ENCODE measurements around the gene VWA5A.
"Not testable (repeated sequence)": the region's sequence is repeated elsewhere in the genome, so short reads cannot be mapped to it uniquely, and the experiment has no call there.

The VWA5A gene

DNA sequence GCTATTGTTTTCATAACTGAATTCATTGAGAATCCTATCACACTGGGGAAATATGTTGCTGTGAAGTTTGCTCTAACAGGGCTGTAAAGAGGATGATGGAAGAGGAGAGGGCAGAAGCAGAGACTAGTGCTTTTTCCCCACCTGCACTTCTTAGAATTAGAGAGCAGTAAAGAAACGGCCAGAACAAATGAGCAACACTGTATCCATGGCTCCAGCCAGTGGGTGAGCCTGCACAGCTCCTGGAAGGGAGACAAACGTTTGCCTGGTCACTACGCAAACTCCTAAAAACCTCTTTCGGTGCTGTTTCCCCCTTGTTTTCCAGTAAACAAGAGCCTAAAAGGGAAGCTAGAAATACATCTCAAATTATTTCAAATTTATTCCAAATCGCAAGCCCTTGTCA is 45.7 kb downstream of the VWA5A start:
- Histone ChIP-seq H3K4me1 (ENCODE audit: control insufficient read depth in 1 of 2, insufficient read depth in 2 of 2, low read length in 2 of 2) (no peaks in the 10 kb centered on the region), H4K91ac (ENCODE audit: low read depth, low read length) (no peak overlapping the region), H3K9me3 (ENCODE audit: insufficient read depth, low read depth, low read length) (no peaks in the 10 kb centered on the region), H2BK12ac (ENCODE audit: low read length) (no peak overlapping the region), H3K4me2 (ENCODE audit: low read length) (no peak overlapping the region), H4K12ac (ENCODE audit: low read depth, low read length) (no peak overlapping the region), H4K8ac (ENCODE audit: low read depth, low read length) (no peak overlapping the region), H2BK120ac (ENCODE audit: insufficient read depth, low read length, poor library complexity) (no peak overlapping the region), H3K36me3 (ENCODE audit: control insufficient read depth in 1 of 2, insufficient read depth in 2 of 2, low read length in 2 of 2) (no peaks in the 10 kb centered on the region), H3K23ac (ENCODE audit: low read length) (no peak overlapping the region), H2AFZ (ENCODE audit: insufficient read depth, low read length, poor library complexity) (no peak overlapping the region), H3K4me3 (ENCODE audit: low read depth, low read length) (no peak overlapping the region), H2AK5ac (ENCODE audit: low read length) (no peak overlapping the region), H3K79me2 (ENCODE audit: control insufficient read depth, insufficient read depth, low read length, poor library complexity) (no peaks in the 10 kb centered on the region), H3K18ac (ENCODE audit: low read length) (no peak overlapping the region), H2BK5ac (ENCODE audit: low read depth, low read length, poor library complexity) (no peak overlapping the region), H3K79me1 (ENCODE audit: low read length) (no peaks in the 10 kb centered on the region), H3K4ac (ENCODE audit: low read depth, low read length) (no peak overlapping the region), H3K27ac (ENCODE audit: low read depth, low read length) (no peak overlapping the region), H3K9ac (ENCODE audit: low read length) (no peak overlapping the region), H3K14ac (ENCODE audit: low read length) (no peak overlapping the region), H3K27me3 (ENCODE audit: insufficient read depth, low read length) (no peaks in the 10 kb centered on the region)
- DNase-seq, result no peak
- no CpG with 5 or more reads among the region's 5 CpGs for WGBS (ENCODE audit: extremely low coverage, insufficient coverage, insufficient read length)

DNA sequence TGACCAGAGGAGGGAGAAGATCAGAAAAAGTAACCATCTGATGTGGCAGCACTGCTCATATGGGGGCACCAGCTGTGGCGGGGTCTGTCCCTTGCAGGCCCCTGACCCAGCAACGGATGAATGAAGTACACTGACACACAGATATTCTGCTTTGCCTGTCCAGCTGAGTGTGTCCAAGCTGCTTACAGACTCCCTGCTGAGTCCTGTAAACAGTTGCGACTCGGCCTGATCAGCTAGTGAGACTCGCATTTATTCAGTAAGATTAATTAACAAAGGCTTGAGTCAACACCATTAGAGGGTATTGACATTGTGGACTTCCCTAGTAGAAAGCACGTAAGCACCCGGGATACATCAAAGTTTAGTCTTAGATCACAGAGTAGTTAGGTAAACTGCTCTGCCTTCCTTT is 52.6 kb downstream of the VWA5A start:
- Histone ChIP-seq H4K8ac (ENCODE audit: low read depth, low read length) (no peak overlapping the region), H3K4me3 (ENCODE audit: low read depth, low read length) (no peak overlapping the region), H3K79me2 (ENCODE audit: control insufficient read depth, insufficient read depth, low read length, poor library complexity) (no peaks in the 10 kb centered on the region), H2AFZ (ENCODE audit: insufficient read depth, low read length, poor library complexity) (no peak overlapping the region), H3K27me3 (ENCODE audit: insufficient read depth, low read length) (no peaks in the 10 kb centered on the region), H3K27ac (ENCODE audit: low read depth, low read length) (no peak overlapping the region), H3K14ac (ENCODE audit: low read length) (no peak overlapping the region), H3K4me2 (ENCODE audit: low read length) (no peak overlapping the region), H2AK5ac (ENCODE audit: low read length) (no peak overlapping the region), H3K79me1 (ENCODE audit: low read length) (no peaks in the 10 kb centered on the region), H2BK12ac (ENCODE audit: low read length) (no peak overlapping the region), H2BK120ac (ENCODE audit: insufficient read depth, low read length, poor library complexity) (no peak overlapping the region), H4K12ac (ENCODE audit: low read depth, low read length) (no peak overlapping the region), H3K9me3 (ENCODE audit: insufficient read depth, low read depth, low read length) (no peaks in the 10 kb centered on the region), H3K4ac (ENCODE audit: low read depth, low read length) (no peak overlapping the region), H2BK5ac (ENCODE audit: low read depth, low read length, poor library complexity) (no peak overlapping the region), H3K23ac (ENCODE audit: low read length) (no peak overlapping the region), H3K4me1 (ENCODE audit: control insufficient read depth in 1 of 2, insufficient read depth in 2 of 2, low read length in 2 of 2) (no peaks in the 10 kb centered on the region), H4K91ac (ENCODE audit: low read depth, low read length) (no peak overlapping the region), H3K18ac (ENCODE audit: low read length) (no peak overlapping the region), H3K36me3 (ENCODE audit: control insufficient read depth in 1 of 2, insufficient read depth in 2 of 2, low read length in 2 of 2) (no peaks in the 10 kb centered on the region), H3K9ac (ENCODE audit: low read length) (no peak overlapping the region)
- WGBS (ENCODE audit: extremely low coverage, insufficient coverage, insufficient read length), result no CpG with 5 or more reads among the region's 7 CpGs
- no peak for DNase-seq

DNA sequence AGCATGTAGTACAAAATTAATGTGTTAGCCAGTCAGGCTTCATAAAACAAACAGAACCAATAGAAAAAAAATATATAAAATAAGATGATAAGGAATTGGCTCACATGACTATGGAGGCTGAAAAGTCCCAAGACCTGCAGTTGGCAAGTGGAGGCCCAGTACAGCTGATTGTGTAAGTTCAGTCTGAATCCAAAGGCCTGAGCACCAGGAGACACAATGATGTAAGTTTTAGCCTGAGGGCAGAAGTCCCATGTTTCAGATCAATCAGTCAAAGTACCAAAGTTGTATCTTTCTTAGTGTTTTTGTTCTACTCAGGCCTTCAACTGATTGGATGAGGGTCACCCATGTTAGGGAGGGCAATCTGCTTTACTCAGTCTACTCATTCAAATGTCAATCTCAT is 53.5 kb downstream of the VWA5A start:
- H3K9ac ChIP-seq (ENCODE audit: low read length), result no peak overlapping the region
- no peak overlapping the region for H2BK12ac ChIP-seq (ENCODE audit: low read length)
- no peak overlapping the region for H3K14ac ChIP-seq (ENCODE audit: low read length)
- H2AK5ac ChIP-seq (ENCODE audit: low read length), result no peak overlapping the region
- no peak overlapping the region for H4K8ac ChIP-seq (ENCODE audit: low read depth, low read length)
- H4K12ac ChIP-seq (ENCODE audit: low read depth, low read length), result no peak overlapping the region
- no peak overlapping the region for H4K91ac ChIP-seq (ENCODE audit: low read depth, low read length)
- H3K27me3 ChIP-seq (ENCODE audit: insufficient read depth, low read length), result no peaks in the 10 kb centered on the region
- no peaks in the 10 kb centered on the region for H3K79me1 ChIP-seq (ENCODE audit: low read length)
- no peak overlapping the region for H2BK120ac ChIP-seq (ENCODE audit: insufficient read depth, low read length, poor library complexity)
- no peak overlapping the region for H3K4ac ChIP-seq (ENCODE audit: low read depth, low read length)
- H3K4me3 ChIP-seq (ENCODE audit: low read depth, low read length), result no peak overlapping the region
- no peak overlapping the region for H3K23ac ChIP-seq (ENCODE audit: low read length)
- no peaks in the 10 kb centered on the region for H3K36me3 ChIP-seq (ENCODE audit: control insufficient read depth in 1 of 2, insufficient read depth in 2 of 2, low read length in 2 of 2)
- no peaks in the 10 kb centered on the region for H3K79me2 ChIP-seq (ENCODE audit: control insufficient read depth, insufficient read depth, low read length, poor library complexity)
- H3K27ac ChIP-seq (ENCODE audit: low read depth, low read length), result no peak overlapping the region
- no peak overlapping the region for H2AFZ ChIP-seq (ENCODE audit: insufficient read depth, low read length, poor library complexity)
- no peak overlapping the region for H3K18ac ChIP-seq (ENCODE audit: low read length)
- DNase-seq, result peak; percentile 17 to 67
- H3K4me1 ChIP-seq (ENCODE audit: control insufficient read depth in 1 of 2, insufficient read depth in 2 of 2, low read length in 2 of 2), result no peaks in the 10 kb centered on the region
- no peak overlapping the region for H2BK5ac ChIP-seq (ENCODE audit: low read depth, low read length, poor library complexity)
- no peak overlapping the region for H3K4me2 ChIP-seq (ENCODE audit: low read length)
- no peaks in the 10 kb centered on the region for H3K9me3 ChIP-seq (ENCODE audit: insufficient read depth, low read depth, low read length)

DNA sequence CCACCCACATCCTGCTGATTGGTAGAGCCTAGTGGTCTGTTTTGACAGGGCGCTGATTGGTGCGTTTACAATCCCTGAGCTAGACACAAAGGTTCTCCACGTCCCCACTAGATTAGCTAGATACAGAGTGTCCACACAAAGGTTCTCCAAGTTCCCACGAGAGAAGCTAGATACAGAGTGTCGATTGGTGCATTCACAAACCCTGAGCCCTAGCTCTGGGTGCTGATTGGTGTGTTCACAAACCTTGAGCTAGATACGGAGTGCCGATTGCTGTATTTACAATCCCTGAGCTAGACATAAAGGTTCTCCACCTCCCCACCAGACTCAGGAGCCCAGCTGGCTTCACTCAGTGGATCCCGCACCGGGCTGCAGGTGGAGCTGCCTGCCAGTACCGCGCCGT is 55.1 kb downstream of the VWA5A start:
- DNase-seq, result peak in 1 of 2 donors; percentile 73
- H3K36me3 ChIP-seq (ENCODE audit: control insufficient read depth in 1 of 2, insufficient read depth in 2 of 2, low read length in 2 of 2); H3K9me3 ChIP-seq (ENCODE audit: insufficient read depth, low read depth, low read length); H3K23ac ChIP-seq (ENCODE audit: low read length); H3K27ac ChIP-seq (ENCODE audit: low read depth, low read length); H2AFZ ChIP-seq (ENCODE audit: insufficient read depth, low read length, poor library complexity); H3K14ac ChIP-seq (ENCODE audit: low read length); H3K79me2 ChIP-seq (ENCODE audit: control insufficient read depth, insufficient read depth, low read length, poor library complexity); H3K18ac ChIP-seq (ENCODE audit: low read length); H2BK120ac ChIP-seq (ENCODE audit: insufficient read depth, low read length, poor library complexity); H2BK5ac ChIP-seq (ENCODE audit: low read depth, low read length, poor library complexity); H2BK12ac ChIP-seq (ENCODE audit: low read length); H3K27me3 ChIP-seq (ENCODE audit: insufficient read depth, low read length); H3K9ac ChIP-seq (ENCODE audit: low read length); H3K4me1 ChIP-seq (ENCODE audit: control insufficient read depth in 1 of 2, insufficient read depth in 2 of 2, low read length in 2 of 2); H3K4ac ChIP-seq (ENCODE audit: low read depth, low read length); H4K8ac ChIP-seq (ENCODE audit: low read depth, low read length); H3K4me2 ChIP-seq (ENCODE audit: low read length); H4K12ac ChIP-seq (ENCODE audit: low read depth, low read length); H4K91ac ChIP-seq (ENCODE audit: low read depth, low read length); H3K4me3 ChIP-seq (ENCODE audit: low read depth, low read length); H2AK5ac ChIP-seq (ENCODE audit: low read length); H3K79me1 ChIP-seq (ENCODE audit: low read length): not testable (repeated sequence)
- no CpG with 5 or more reads among the region's 12 CpGs for WGBS (ENCODE audit: extremely low coverage, insufficient coverage, insufficient read length)

Measured in trophoblast cell (in vitro differentiated cells and primary cell).